SU-DHL-6 (cell line): ENCODE results near the gene MT1H.

Source experiments
- H2AFZ ChIP-seq: fragments of 200-600 bp; sonication (generic); 2 replicates; pipeline ENCODE4 v1.6.1; 2014; ENCODE audit warnings: low read depth, mild to moderate bottlenecking, moderate library complexity, mixed read lengths, antibody characterized with exemption, low read length; ENCODE audit not compliant: severe bottlenecking
- H3F3A ChIP-seq: fragments of 200-600 bp; shearing (Covaris generic); 2 replicates; pipeline ENCODE4 v1.6.0; 2016; ENCODE audit warnings: antibody characterized with exemption, mild to moderate bottlenecking; ENCODE audit not compliant: insufficient read depth
- H3K27ac ChIP-seq: fragments of 200-600 bp; sonication (generic); 2 replicates; pipeline ENCODE4 v1.5.1; 2016; ENCODE audit warnings: low read depth, mild to moderate bottlenecking, low read length, moderate library complexity, mixed read lengths
- H3K27me3 ChIP-seq: fragments of 200-600 bp; sonication (generic), shearing (Covaris generic); 2 replicates; pipeline ENCODE4 v1.6.0; 2014; ENCODE audit warnings: mild to moderate bottlenecking, low read length
- H3K36me3 ChIP-seq: fragments of 200-600 bp; sonication (generic); 2 replicates; pipeline ENCODE4 v1.6.1; 2014; ENCODE audit warnings: mild to moderate bottlenecking, low read length, mixed read lengths
- H3K4me2 ChIP-seq: fragments of 300-600, 200-600 bp; shearing (Covaris generic), sonication (generic); 2 replicates; pipeline ENCODE4 v1.6.0; 2014; ENCODE audit warnings: low read length, low read depth, mild to moderate bottlenecking; ENCODE audit not compliant: poor library complexity, severe bottlenecking
- H3K4me3 ChIP-seq: fragments of 200-600 bp; sonication (generic); 2 replicates; pipeline ENCODE4 v1.5.1; 2014; ENCODE audit warnings: antibody characterized with exemption, low read length, mild to moderate bottlenecking, mixed read lengths; ENCODE audit not compliant: insufficient read depth, poor library complexity, severe bottlenecking
- H3K79me2 ChIP-seq: fragments of 200-600 bp; sonication (generic); 2 replicates; pipeline ENCODE4 v1.6.1; 2014; ENCODE audit warnings: mild to moderate bottlenecking, low read length, moderate library complexity; ENCODE audit not compliant: insufficient read depth
- H3K9ac ChIP-seq: fragments of 200-600 bp; sonication (generic); 2 replicates; pipeline ENCODE4 v1.7.0; 2014; ENCODE audit warnings: mild to moderate bottlenecking, low read length
- H3K9me2 ChIP-seq: fragments of 200-600 bp; sonication (generic); replicated peaks from 2 replicates; pipeline ENCODE4 v1.6.1; 2014; ENCODE audit warnings: low read length; ENCODE audit not compliant: insufficient read depth
- H3K9me3 ChIP-seq: fragments of 200-600 bp; sonication (generic); 2 replicates; pipeline ENCODE4 v1.6.1; 2014; ENCODE audit warnings: low read length, mixed read lengths; ENCODE audit not compliant: insufficient read depth
- H4K20me1 ChIP-seq: fragments of 200-600 bp; sonication (generic); 2 replicates; pipeline ENCODE4 v1.6.1; 2014; ENCODE audit warnings: low read depth, mild to moderate bottlenecking, antibody characterized with exemption, low read length, moderate library complexity, mixed read lengths
- EZH2phosphoT487 ChIP-seq: fragments of 200-600 bp; sonication (generic), shearing (Covaris generic); conservative IDR thresholded peaks from 2 replicates; pipeline ENCODE4 v1.6.1; 2018; ENCODE audit warnings: mild to moderate bottlenecking, antibody characterized with exemption, low read length, moderate library complexity, mixed read lengths
- TF ChIP-seq, protein P1 (sequence below): fragments of 200-600 bp; sonication (generic); IDR thresholded peaks from one replicate; pipeline ENCODE4 v1.5.1; 2017; ENCODE audit warnings: antibody characterized with exemption, mild to moderate bottlenecking, low read length, moderate library complexity; ENCODE audit not compliant: insufficient read depth, poor library complexity, severe bottlenecking

MT1H gene

DNA sequence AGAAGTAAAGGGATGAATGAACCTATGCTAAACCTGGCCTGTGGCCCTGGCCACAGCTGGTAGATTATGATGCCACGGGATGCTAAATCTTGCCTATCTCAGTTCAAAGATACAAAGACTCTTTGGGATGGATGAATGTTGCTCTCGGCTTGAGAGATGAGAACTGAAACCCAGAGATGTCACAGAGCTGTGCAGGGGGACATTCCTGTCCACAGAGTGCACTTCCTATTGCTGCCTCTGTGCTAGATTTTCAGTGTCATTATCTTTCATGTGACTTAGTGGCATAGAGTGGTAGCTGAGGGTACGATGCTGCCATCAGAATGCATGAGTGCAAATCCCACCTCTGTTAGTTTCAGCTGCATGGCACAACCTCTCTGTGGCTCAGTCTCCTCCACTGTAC, 39.5 kb upstream of the MT1H start:
- no peaks in the 10 kb centered on the region for H3K27me3 ChIP-seq

DNA sequence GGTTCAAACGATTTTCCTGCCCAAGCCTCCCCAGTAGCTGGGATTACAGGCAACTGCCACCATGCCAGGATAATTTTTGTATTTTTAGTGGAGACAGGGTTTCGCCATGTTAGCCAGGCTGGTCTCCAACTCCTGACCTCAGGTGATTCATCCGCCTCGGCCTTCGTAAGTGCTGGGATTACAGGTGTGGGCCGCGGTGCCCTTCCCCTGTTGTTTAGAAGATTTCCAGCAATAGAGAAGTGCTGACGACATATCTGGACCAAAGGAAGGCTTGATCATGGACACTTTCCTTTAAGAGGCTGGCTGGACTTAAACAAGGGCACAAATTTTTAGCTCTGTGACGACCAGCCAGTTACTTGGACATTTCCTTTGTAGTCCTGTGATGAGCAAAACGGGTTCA, 38.4 kb upstream of the MT1H start:
- Histone ChIP-seq H3K9me3 (no peaks in the 10 kb centered on the region), H3K79me2 (no peaks in the 10 kb centered on the region), H3K27ac (no peak overlapping the region), H3K9me2 (no peaks in the 10 kb centered on the region), H3K9ac (no peak overlapping the region), H4K20me1 (no peaks in the 10 kb centered on the region), H3K27me3 (no peaks in the 10 kb centered on the region), H2AFZ (no peak overlapping the region), H3K36me3 (no peaks in the 10 kb centered on the region), H3K4me2 (no peak overlapping the region), H3K4me3 (no peak overlapping the region), H3F3A (no peaks in the 10 kb centered on the region)
- TF ChIP-seq, protein P1, sequence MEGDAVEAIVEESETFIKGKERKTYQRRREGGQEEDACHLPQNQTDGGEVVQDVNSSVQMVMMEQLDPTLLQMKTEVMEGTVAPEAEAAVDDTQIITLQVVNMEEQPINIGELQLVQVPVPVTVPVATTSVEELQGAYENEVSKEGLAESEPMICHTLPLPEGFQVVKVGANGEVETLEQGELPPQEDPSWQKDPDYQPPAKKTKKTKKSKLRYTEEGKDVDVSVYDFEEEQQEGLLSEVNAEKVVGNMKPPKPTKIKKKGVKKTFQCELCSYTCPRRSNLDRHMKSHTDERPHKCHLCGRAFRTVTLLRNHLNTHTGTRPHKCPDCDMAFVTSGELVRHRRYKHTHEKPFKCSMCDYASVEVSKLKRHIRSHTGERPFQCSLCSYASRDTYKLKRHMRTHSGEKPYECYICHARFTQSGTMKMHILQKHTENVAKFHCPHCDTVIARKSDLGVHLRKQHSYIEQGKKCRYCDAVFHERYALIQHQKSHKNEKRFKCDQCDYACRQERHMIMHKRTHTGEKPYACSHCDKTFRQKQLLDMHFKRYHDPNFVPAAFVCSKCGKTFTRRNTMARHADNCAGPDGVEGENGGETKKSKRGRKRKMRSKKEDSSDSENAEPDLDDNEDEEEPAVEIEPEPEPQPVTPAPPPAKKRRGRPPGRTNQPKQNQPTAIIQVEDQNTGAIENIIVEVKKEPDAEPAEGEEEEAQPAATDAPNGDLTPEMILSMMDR = no peak
- TF ChIP-seq EZH2phosphoT487 = no peak

More for the DNA sequence above, 39.5 kb upstream of the MT1H start:
- H3K36me3 ChIP-seq = no peaks in the 10 kb centered on the region
- H4K20me1 ChIP-seq = no peaks in the 10 kb centered on the region
- no peaks in the 10 kb centered on the region for H3K9me3 ChIP-seq
- no peak overlapping the region for H3K4me2 ChIP-seq
- H3K27ac ChIP-seq = no peak overlapping the region
- no peak for TF ChIP-seq EZH2phosphoT487
- TF ChIP-seq, protein P1 = no peak
- no peaks in the 10 kb centered on the region for H3K79me2 ChIP-seq
- no peaks in the 10 kb centered on the region for H3F3A ChIP-seq
- H2AFZ ChIP-seq = no peak overlapping the region
- H3K9ac ChIP-seq = no peak overlapping the region
- H3K4me3 ChIP-seq = no peak overlapping the region
- H3K9me2 ChIP-seq = no peaks in the 10 kb centered on the region

DNA sequence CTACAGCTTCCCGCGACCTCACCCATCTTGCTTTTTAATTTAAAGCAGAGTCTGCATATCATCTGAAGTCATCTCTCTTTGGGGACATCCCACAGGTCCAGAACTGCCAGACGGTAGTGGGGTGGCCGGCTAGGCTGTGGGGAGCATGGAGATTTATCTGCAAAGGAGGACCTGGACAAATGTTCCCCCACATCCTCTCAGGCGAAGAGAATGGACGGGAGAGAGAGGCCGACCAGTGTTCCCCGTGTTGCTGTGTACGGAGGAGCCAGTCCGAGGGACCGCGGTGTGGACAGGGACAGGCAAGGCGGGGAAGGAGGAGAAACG, 37.8 kb upstream of the MT1H start:
- TF ChIP-seq, protein P1 = no peak
- TF ChIP-seq EZH2phosphoT487 = no peak
- H4K20me1 ChIP-seq = no peaks in the 10 kb centered on the region
- no peak overlapping the region for H3K27ac ChIP-seq
- no peaks in the 10 kb centered on the region for H3K79me2 ChIP-seq
- no peaks in the 10 kb centered on the region for H3K9me2 ChIP-seq
- no peaks in the 10 kb centered on the region for H3F3A ChIP-seq
- no peaks in the 10 kb centered on the region for H3K27me3 ChIP-seq
- no peaks in the 10 kb centered on the region for H3K36me3 ChIP-seq
- H2AFZ ChIP-seq = no peak overlapping the region
- no peak overlapping the region for H3K4me2 ChIP-seq
- H3K4me3 ChIP-seq = no peak overlapping the region
- H3K9me3 ChIP-seq = no peaks in the 10 kb centered on the region
- no peak overlapping the region for H3K9ac ChIP-seq
